ENCODE measurements around the gene ZNF646.

ZNF646 gene

DNA sequence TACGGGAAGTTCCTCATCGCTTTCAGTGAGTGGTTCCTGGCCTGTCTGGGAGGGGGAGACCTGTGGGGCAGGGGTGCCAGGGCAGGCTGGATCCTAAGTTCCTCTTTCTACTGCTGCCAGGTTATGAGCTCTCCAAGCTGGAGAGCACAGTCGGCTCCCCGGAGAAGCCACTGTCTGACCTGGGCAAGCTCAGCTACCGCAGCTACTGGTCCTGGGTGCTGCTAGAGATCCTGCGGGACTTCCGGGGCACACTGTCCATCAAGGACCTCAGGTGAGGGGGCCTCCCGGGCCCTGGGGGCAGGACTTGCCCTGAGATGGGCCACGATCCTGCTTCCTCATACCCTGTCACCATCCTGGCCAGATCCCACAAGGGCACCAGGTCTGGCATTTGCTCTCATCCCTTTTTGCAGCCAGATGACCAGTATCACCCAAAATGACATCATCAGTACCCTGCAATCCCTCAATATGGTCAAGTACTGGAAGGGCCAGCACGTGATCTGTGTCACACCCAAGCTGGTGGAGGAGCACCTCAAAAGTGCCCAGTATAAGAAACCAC lies 56.2 kb downstream of the ZNF646 start:
- Histone ChIP-seq H3K4me2 (ENCODE audit: low read depth, low read length) (no peak overlapping the region), H3K4me1 (ENCODE audit: low read length) (no peaks in the 10 kb centered on the region), H3F3A (ENCODE audit: insufficient read depth, low read length) (no peaks in the 10 kb centered on the region), H3K9ac (ENCODE audit: low read length) (no peak overlapping the region), H3K27ac (ENCODE audit: low read length) (no peak overlapping the region), H3K9me2 (replicated peaks; ENCODE audit: insufficient read depth, low read length) (no peaks in the 10 kb centered on the region), H3K79me2 (ENCODE audit: low read length) (no peaks in the 10 kb centered on the region), H3K27me3 (replicated peaks; ENCODE audit: insufficient read depth, low read length) (no peaks in the 10 kb centered on the region), H3K4me3 (ENCODE audit: low read length) (no peak overlapping the region), H4K20me1 (ENCODE audit: insufficient read depth, low read length) (no peaks in the 10 kb centered on the region), H2AFZ (ENCODE audit: low read length) (no peak overlapping the region), H3K36me3 (replicated peaks; ENCODE audit: insufficient read depth, low read length) (no peaks in the 10 kb centered on the region), H3K9me3 (replicated peaks; ENCODE audit: insufficient read depth, low read length) (no peaks in the 10 kb centered on the region)
- TF ChIP-seq, protein P1, sequence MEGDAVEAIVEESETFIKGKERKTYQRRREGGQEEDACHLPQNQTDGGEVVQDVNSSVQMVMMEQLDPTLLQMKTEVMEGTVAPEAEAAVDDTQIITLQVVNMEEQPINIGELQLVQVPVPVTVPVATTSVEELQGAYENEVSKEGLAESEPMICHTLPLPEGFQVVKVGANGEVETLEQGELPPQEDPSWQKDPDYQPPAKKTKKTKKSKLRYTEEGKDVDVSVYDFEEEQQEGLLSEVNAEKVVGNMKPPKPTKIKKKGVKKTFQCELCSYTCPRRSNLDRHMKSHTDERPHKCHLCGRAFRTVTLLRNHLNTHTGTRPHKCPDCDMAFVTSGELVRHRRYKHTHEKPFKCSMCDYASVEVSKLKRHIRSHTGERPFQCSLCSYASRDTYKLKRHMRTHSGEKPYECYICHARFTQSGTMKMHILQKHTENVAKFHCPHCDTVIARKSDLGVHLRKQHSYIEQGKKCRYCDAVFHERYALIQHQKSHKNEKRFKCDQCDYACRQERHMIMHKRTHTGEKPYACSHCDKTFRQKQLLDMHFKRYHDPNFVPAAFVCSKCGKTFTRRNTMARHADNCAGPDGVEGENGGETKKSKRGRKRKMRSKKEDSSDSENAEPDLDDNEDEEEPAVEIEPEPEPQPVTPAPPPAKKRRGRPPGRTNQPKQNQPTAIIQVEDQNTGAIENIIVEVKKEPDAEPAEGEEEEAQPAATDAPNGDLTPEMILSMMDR (IDR thresholded peaks at IDR 0.05; ENCODE audit: low read length) = no peak
- TF ChIP-seq EZH2 (optimal IDR thresholded peaks at IDR 0.05; ENCODE audit: low read depth, low read length) (no peak), EZH2phosphoT487 (IDR thresholded peaks at IDR 0.05; ENCODE audit: low read length) (no peak)
- DNase-seq = no peak

DNA sequence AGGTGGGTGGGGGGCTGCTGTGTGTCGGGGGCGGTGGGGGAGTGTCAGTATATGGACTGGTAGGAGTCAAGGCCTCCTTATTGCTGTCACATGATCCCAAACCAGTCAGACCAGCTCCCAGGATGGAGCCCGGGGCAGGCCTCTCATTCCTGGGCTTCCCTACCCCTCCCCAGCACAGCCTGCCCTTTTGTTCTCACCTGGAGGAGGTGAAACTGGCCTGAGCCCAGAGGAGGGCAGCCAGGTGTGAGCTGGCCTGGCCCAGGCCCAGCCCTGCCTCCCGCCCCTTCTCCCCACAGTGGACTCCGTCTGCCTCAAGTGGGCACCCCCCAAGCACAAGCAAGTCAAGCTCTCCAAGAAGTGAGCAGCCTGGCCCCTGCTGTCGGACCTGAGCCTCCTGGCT lies 56.7 kb downstream of the ZNF646 start:
- H3K79me2 ChIP-seq (ENCODE audit: low read length) = no peaks in the 10 kb centered on the region
- no peaks in the 10 kb centered on the region for H3K9me3 ChIP-seq (replicated peaks; ENCODE audit: insufficient read depth, low read length)
- no peaks in the 10 kb centered on the region for H3K4me1 ChIP-seq (ENCODE audit: low read length)
- no peak overlapping the region for H3K4me3 ChIP-seq (ENCODE audit: low read length)
- no peaks in the 10 kb centered on the region for H3K27me3 ChIP-seq (replicated peaks; ENCODE audit: insufficient read depth, low read length)
- no peak for DNase-seq
- no peak overlapping the region for H3K9ac ChIP-seq (ENCODE audit: low read length)
- H3K9me2 ChIP-seq (replicated peaks; ENCODE audit: insufficient read depth, low read length) = no peaks in the 10 kb centered on the region
- H3K27ac ChIP-seq (ENCODE audit: low read length) = no peak overlapping the region
- H4K20me1 ChIP-seq (ENCODE audit: insufficient read depth, low read length) = no peaks in the 10 kb centered on the region
- TF ChIP-seq EZH2 (optimal IDR thresholded peaks at IDR 0.05; ENCODE audit: low read depth, low read length) (no peak), EZH2phosphoT487 (IDR thresholded peaks at IDR 0.05; ENCODE audit: low read length) (no peak)
- no peaks in the 10 kb centered on the region for H3K36me3 ChIP-seq (replicated peaks; ENCODE audit: insufficient read depth, low read length)
- H2AFZ ChIP-seq (ENCODE audit: low read length) = no peak overlapping the region
- H3K4me2 ChIP-seq (ENCODE audit: low read depth, low read length) = no peak overlapping the region
- H3F3A ChIP-seq (ENCODE audit: insufficient read depth, low read length) = no peaks in the 10 kb centered on the region

DNA sequence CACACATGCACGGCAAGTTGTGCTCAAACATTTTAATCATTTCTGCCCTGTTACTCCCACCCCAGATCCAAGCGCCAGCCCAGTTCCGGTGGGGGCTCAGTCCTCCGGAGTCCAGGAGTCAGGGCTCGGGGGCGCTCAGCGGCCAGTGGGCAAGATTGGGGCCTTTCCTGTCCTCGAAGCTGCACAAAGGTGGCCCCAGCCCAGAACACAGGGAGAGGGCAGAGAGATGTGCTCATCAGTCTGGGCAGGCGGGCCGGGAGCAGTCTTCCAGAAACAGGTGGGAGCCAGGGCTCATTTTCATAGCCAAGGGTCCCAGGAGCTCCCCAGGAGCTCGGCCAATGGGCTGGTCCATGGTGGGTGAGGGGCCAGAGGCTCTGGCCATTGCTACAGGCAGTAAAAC lies 57.2 kb downstream of the ZNF646 start:
- H3K27ac ChIP-seq (ENCODE audit: low read length) = no peak overlapping the region
- no peak for DNase-seq

DNA sequence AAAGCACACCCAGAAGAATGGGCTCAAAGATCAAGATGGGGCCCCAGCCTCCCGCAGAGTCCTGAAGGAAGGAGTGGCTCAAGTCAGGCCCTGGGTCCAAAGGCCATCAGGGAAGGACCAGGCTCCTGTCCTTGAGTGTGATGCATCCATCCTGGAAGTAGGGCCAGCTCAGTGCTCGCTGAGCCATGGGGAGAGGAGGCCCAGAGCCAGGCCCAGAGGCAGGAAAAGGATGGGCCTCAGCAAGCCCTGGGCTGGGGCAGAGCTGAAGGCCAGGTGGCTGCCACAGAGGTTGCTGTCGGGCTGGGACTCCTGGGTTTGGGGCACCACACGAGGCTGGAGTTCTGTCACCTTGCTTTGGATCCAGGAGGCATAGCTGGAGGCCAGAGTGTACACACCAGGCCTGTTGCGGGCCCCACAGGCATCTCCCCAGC lies 57.6 kb downstream of the ZNF646 start:
- no peak overlapping the region for H3K27ac ChIP-seq (ENCODE audit: low read length)
- DNase-seq = no peak
- no peak for TF ChIP-seq EZH2 (optimal IDR thresholded peaks at IDR 0.05; ENCODE audit: low read depth, low read length)
- TF ChIP-seq, protein P1 (IDR thresholded peaks at IDR 0.05; ENCODE audit: low read length) = no peak
- TF ChIP-seq EZH2phosphoT487 (IDR thresholded peaks at IDR 0.05; ENCODE audit: low read length) = no peak
- no peaks in the 10 kb centered on the region for H3F3A ChIP-seq (ENCODE audit: insufficient read depth, low read length)
- H3K4me3 ChIP-seq (ENCODE audit: low read length) = no peak overlapping the region
- H3K9me3 ChIP-seq (replicated peaks; ENCODE audit: insufficient read depth, low read length) = no peaks in the 10 kb centered on the region
- no peak overlapping the region for H3K9ac ChIP-seq (ENCODE audit: low read length)
- H2AFZ ChIP-seq (ENCODE audit: low read length) = no peak overlapping the region
- H4K20me1 ChIP-seq (ENCODE audit: insufficient read depth, low read length) = no peaks in the 10 kb centered on the region
- no peaks in the 10 kb centered on the region for H3K79me2 ChIP-seq (ENCODE audit: low read length)
- H3K36me3 ChIP-seq (replicated peaks; ENCODE audit: insufficient read depth, low read length) = no peaks in the 10 kb centered on the region
- H3K4me2 ChIP-seq (ENCODE audit: low read depth, low read length) = no peak overlapping the region
- H3K4me1 ChIP-seq (ENCODE audit: low read length) = no peaks in the 10 kb centered on the region
- no peaks in the 10 kb centered on the region for H3K9me2 ChIP-seq (replicated peaks; ENCODE audit: insufficient read depth, low read length)
- no peaks in the 10 kb centered on the region for H3K27me3 ChIP-seq (replicated peaks; ENCODE audit: insufficient read depth, low read length)

More for the DNA sequence above, 57.2 kb downstream of the ZNF646 start:
- Histone ChIP-seq H3K79me2 (ENCODE audit: low read length) (no peaks in the 10 kb centered on the region), H3K4me2 (ENCODE audit: low read depth, low read length) (no peak overlapping the region), H2AFZ (ENCODE audit: low read length) (no peak overlapping the region), H3K9ac (ENCODE audit: low read length) (no peak overlapping the region), H3K9me3 (replicated peaks; ENCODE audit: insufficient read depth, low read length) (no peaks in the 10 kb centered on the region), H3K36me3 (replicated peaks; ENCODE audit: insufficient read depth, low read length) (no peaks in the 10 kb centered on the region), H3K4me1 (ENCODE audit: low read length) (no peaks in the 10 kb centered on the region), H3K4me3 (ENCODE audit: low read length) (no peak overlapping the region), H3K9me2 (replicated peaks; ENCODE audit: insufficient read depth, low read length) (no peaks in the 10 kb centered on the region), H3F3A (ENCODE audit: insufficient read depth, low read length) (no peaks in the 10 kb centered on the region), H3K27me3 (replicated peaks; ENCODE audit: insufficient read depth, low read length) (no peaks in the 10 kb centered on the region), H4K20me1 (ENCODE audit: insufficient read depth, low read length) (no peaks in the 10 kb centered on the region)
- no peak for TF ChIP-seq EZH2 (optimal IDR thresholded peaks at IDR 0.05; ENCODE audit: low read depth, low read length)
- TF ChIP-seq, protein P1 (IDR thresholded peaks at IDR 0.05; ENCODE audit: low read length) = no peak

Data from MM.1S (cell line).